ENCODE results near the gene APOOL.
"Not testable (repeated sequence)": the region's sequence is repeated elsewhere in the genome, so short reads cannot be mapped to it uniquely, and the experiment has no call there.

The APOOL gene

DNA sequence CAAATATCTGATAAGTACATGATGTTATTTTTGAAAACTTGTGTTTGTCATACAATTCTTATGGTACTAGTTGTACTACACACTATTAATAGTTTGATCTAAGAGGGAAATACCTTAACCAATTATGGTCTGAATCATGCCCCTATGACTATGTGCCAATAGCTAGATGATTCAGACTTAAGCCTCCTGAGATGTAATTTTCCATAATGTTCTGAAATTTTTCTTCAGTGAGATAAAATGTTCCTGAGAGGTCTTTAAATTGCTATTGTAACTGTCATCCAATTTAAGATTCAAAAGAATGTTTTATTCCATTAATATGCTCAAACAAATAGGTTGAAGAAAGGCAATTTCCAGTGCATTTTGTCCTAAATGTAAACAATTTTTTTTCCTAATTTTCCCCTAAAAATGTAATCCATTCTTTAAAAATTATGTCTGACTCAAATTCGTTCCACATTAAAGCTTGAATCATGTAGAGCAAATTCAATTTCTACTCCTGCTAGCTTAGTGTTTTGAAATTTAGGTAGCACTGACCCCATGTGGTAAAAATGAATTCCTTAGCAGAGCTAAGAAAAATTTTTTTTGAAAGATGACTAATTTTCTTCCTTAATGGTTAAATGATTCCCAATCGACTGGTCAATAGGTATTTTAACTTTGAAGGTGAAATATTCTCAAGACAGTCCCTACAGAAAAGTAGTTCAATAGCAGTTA, 49.1 kb downstream of the APOOL start:
- peaks cover 5% of the 10 kb centered on the region; the same call in 1 of the 2 replicates for H3K36me3 ChIP-seq (ENCODE audit: low read depth)

DNA sequence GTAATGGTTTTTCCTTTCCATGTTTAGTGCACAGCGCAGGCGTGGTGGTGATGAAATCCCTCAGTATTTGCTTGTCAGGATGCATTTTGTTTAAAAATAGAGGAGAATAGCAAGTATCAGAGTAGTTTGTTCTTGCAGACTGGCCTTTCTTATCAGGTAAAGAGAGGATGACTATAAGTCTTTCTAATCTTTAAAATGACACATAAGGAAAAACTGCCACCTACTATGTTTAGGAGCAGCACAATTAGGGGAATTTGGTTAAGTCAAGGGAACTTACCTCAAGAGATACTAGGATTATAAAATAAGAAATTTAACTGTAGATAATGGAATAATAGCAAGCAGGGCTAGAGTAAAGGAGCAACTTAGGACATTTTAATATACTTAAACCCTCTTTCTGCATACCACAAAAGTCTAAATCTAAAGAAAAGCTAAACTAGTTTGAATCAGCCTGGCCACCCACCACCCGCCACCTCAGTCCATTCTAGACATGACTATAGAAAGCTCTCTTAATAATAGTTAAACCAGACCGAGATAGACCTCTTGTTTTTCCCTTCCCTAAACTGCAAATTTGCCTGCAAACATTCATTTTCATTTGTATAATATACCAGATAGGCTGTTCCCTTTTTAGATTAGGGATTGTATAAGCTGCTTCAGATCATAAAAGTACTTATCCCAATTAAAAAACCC, 62.0 kb downstream of the APOOL start:
- Histone ChIP-seq H3K9me3 (ENCODE audit: severe bottlenecking) (no peaks in the 10 kb centered on the region), H3K36me3 (ENCODE audit: low read depth) (no peaks in the 10 kb centered on the region), H3K27ac (ENCODE audit: poor library complexity, severe bottlenecking) (no peak overlapping the region), H3K4me3 (ENCODE audit: severe bottlenecking) (no peak overlapping the region), H3K27me3 (ENCODE audit: insufficient read depth, poor library complexity, severe bottlenecking) (no peaks in the 10 kb centered on the region), H3K4me1 (ENCODE audit: insufficient read depth, poor library complexity, severe bottlenecking) (no peaks in the 10 kb centered on the region)
- DNase-seq (ENCODE audit: low spot score) (no peak), ATAC-seq (ENCODE audit: low read depth) (no peak)
- TF ChIP-seq, protein P1, sequence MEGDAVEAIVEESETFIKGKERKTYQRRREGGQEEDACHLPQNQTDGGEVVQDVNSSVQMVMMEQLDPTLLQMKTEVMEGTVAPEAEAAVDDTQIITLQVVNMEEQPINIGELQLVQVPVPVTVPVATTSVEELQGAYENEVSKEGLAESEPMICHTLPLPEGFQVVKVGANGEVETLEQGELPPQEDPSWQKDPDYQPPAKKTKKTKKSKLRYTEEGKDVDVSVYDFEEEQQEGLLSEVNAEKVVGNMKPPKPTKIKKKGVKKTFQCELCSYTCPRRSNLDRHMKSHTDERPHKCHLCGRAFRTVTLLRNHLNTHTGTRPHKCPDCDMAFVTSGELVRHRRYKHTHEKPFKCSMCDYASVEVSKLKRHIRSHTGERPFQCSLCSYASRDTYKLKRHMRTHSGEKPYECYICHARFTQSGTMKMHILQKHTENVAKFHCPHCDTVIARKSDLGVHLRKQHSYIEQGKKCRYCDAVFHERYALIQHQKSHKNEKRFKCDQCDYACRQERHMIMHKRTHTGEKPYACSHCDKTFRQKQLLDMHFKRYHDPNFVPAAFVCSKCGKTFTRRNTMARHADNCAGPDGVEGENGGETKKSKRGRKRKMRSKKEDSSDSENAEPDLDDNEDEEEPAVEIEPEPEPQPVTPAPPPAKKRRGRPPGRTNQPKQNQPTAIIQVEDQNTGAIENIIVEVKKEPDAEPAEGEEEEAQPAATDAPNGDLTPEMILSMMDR (IDR thresholded peaks at IDR 0.05; ENCODE audit: poor library complexity, severe bottlenecking) = no peak

More for the DNA sequence above, 49.1 kb downstream of the APOOL start:
- Histone ChIP-seq H3K4me1 (ENCODE audit: insufficient read depth, poor library complexity, severe bottlenecking) (peaks cover 15% of the 10 kb centered on the region), H3K27ac (ENCODE audit: poor library complexity, severe bottlenecking) (peak overlapping the region; percentile 87), H3K27me3 (ENCODE audit: insufficient read depth, poor library complexity, severe bottlenecking) (no peaks in the 10 kb centered on the region), H3K9me3 (ENCODE audit: severe bottlenecking) (no peaks in the 10 kb centered on the region), H3K4me3 (ENCODE audit: severe bottlenecking) (no peak overlapping the region)
- TF ChIP-seq, protein P1 (IDR thresholded peaks at IDR 0.05; ENCODE audit: poor library complexity, severe bottlenecking) = peak; percentile 62
- no peak for DNase-seq (ENCODE audit: low spot score)
- peak; percentile 89 for ATAC-seq (ENCODE audit: low read depth)

DNA sequence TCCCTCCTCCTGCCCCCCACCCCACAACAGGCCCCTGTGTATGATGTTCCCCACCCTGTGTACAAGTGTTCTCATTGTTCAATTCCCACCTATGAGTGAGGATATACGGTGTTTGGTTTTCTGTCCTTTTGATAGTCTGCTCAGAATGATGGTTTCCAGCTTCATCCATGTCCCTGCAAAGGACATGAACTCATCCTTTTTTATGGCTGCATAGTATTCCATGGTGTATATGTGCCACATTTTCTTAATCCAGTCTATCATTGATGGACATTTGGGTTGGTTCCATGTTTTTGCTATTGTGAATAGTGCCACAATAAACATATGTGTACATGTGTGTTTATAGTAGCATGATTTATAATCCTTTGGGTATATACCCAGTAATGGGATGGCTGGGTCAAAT, 73.6 kb downstream of the APOOL start:
- H3K36me3 ChIP-seq (ENCODE audit: low read depth); DNase-seq (ENCODE audit: low spot score); H3K27me3 ChIP-seq (ENCODE audit: insufficient read depth, poor library complexity, severe bottlenecking); ATAC-seq (ENCODE audit: low read depth); H3K9me3 ChIP-seq (ENCODE audit: severe bottlenecking); H3K27ac ChIP-seq (ENCODE audit: poor library complexity, severe bottlenecking); H3K4me1 ChIP-seq (ENCODE audit: insufficient read depth, poor library complexity, severe bottlenecking); H3K4me3 ChIP-seq (ENCODE audit: severe bottlenecking): not testable (repeated sequence)

DNA sequence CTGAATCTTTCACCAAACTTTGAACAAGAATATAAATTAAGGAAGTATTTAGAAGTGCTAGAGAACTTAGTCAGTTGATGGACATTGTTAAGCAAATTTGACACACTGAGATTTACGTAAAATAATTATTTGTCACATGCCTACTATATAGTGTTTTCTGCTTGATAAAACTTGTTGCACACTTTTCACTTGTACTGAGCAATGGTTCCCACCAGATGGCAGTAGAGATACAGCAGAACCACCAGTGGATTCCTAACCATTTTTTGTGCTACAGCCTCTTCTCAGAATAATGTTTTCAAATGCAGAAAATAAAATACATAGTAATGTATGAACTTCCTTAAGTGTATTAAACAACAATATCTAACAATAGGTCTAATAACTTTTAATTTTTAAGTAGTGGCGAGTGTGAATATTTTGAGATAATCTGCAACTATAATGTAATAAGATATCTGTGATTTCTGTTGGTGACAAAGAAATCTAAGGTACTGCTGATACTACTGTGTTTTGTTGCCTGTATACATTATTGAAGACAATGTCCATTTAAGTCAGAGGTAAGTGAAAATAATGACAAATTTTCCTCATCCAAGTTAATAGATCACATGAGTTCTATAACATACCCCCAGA, 81.2 kb downstream of the APOOL start:
- Histone ChIP-seq H3K4me1 (ENCODE audit: insufficient read depth, poor library complexity, severe bottlenecking) (no peaks in the 10 kb centered on the region), H3K27ac (ENCODE audit: poor library complexity, severe bottlenecking) (no peak overlapping the region), H3K36me3 (ENCODE audit: low read depth) (peaks cover 9% of the 10 kb centered on the region), H3K9me3 (ENCODE audit: severe bottlenecking) (no peaks in the 10 kb centered on the region), H3K27me3 (ENCODE audit: insufficient read depth, poor library complexity, severe bottlenecking) (no peaks in the 10 kb centered on the region), H3K4me3 (ENCODE audit: severe bottlenecking) (no peak overlapping the region)
- ATAC-seq (ENCODE audit: low read depth) (no peak), DNase-seq (ENCODE audit: low spot score) (no peak)
- TF ChIP-seq, protein P1 (IDR thresholded peaks at IDR 0.05; ENCODE audit: poor library complexity, severe bottlenecking) = peak; percentile 67

DNA sequence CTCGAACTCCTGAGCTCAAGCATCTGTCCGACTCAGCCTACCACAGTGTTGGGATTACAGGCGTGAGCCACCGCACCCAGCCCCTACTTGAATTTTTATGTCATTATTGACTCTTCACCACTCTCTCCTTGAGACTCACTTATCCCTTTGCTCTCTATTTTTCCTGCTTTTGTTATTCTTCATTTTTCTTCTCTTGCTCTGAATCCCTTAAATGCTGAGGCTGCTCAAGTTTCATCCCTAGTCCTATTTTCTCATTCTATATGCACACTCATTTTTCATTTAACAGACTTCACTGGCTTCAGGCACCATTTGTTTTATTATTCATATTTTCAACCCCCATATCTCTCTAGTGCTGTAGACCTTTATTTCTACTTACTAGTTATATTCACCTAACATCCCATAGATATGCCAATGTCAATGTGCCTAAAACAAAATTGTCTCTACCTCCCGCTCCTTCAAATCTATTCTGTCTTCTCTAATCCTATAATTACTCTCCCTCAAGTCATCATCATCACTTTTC, 85.7 kb downstream of the APOOL start:
- TF ChIP-seq, protein P1 (IDR thresholded peaks at IDR 0.05; ENCODE audit: poor library complexity, severe bottlenecking) = no peak
- ATAC-seq (ENCODE audit: low read depth) = no peak
- H3K27me3 ChIP-seq (ENCODE audit: insufficient read depth, poor library complexity, severe bottlenecking) = no peaks in the 10 kb centered on the region
- no peaks in the 10 kb centered on the region for H3K9me3 ChIP-seq (ENCODE audit: severe bottlenecking)
- H3K27ac ChIP-seq (ENCODE audit: poor library complexity, severe bottlenecking) = no peak overlapping the region
- no peaks in the 10 kb centered on the region for H3K4me1 ChIP-seq (ENCODE audit: insufficient read depth, poor library complexity, severe bottlenecking)
- H3K36me3 ChIP-seq (ENCODE audit: low read depth) = peaks cover 9% of the 10 kb centered on the region
- DNase-seq (ENCODE audit: low spot score) = no peak
- H3K4me3 ChIP-seq (ENCODE audit: severe bottlenecking) = no peak overlapping the region

Data from RWPE2 (cell line).